Measurements from ENCODE around the gene RFFL.

DNA sequence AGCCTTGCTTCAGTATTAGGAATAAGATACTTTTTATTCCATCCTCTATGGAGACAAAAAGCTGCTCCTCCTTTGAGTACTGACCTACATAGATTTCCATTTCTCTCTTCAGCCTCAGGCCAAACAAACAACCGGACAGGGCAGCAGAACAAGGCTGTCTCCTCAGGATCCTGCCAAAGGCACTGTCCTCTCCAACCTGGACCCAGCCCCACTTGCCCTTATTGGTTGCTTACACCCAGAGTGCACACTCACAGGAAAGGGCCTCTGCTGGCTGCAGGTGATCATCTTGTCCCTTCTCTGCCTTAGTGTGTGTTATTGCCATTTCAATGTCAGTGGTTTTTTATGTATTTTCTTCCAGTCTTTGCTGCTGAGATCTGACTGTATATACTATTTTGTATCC is 56.5 kb downstream of the RFFL start:
- no peak for TF ChIP-seq POLR2A (IDR thresholded peaks at IDR 0.05)
- TF ChIP-seq, protein P1, sequence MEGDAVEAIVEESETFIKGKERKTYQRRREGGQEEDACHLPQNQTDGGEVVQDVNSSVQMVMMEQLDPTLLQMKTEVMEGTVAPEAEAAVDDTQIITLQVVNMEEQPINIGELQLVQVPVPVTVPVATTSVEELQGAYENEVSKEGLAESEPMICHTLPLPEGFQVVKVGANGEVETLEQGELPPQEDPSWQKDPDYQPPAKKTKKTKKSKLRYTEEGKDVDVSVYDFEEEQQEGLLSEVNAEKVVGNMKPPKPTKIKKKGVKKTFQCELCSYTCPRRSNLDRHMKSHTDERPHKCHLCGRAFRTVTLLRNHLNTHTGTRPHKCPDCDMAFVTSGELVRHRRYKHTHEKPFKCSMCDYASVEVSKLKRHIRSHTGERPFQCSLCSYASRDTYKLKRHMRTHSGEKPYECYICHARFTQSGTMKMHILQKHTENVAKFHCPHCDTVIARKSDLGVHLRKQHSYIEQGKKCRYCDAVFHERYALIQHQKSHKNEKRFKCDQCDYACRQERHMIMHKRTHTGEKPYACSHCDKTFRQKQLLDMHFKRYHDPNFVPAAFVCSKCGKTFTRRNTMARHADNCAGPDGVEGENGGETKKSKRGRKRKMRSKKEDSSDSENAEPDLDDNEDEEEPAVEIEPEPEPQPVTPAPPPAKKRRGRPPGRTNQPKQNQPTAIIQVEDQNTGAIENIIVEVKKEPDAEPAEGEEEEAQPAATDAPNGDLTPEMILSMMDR (IDR thresholded peaks at IDR 0.05): no peak
